MM.1S (cell line): Measurements from ENCODE around the gene FBXL17.

Experiments
- EZH2 ChIP-seq: fragments of 300-600 bp; sonication (generic); optimal IDR thresholded peaks from 2 replicates; pipeline ENCODE3; 2017; ENCODE audit warnings: low read depth, mild to moderate bottlenecking, antibody characterized with exemption, low read length, mixed read lengths
- TF ChIP-seq, protein P1 (sequence below): fragments of 300-600 bp; sonication (generic); IDR thresholded peaks from 2 replicates; pipeline ENCODE4 v1.5.1; 2016; ENCODE audit warnings: antibody characterized with exemption, low read length, mixed read lengths

DNA sequence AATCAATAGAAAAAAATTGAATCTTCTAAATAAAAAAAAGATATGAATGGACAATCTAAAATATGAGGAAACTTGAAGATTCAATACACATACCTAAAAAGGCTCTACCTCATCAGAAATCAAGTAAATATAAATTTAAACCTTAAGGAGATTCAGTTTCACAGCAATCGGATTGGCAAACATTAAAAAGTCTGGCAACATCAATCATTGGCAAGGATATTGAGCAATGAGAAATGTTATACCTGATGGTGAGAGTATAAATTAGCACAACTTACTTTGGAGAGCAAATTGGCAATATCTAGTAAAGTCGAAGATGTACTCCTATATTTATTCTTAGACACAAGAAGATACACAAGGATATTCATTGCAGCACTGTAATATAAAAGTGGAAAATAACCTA lies 436.8 kb downstream of the FBXL17 start:
- no peak for TF ChIP-seq EZH2
- TF ChIP-seq, protein P1, sequence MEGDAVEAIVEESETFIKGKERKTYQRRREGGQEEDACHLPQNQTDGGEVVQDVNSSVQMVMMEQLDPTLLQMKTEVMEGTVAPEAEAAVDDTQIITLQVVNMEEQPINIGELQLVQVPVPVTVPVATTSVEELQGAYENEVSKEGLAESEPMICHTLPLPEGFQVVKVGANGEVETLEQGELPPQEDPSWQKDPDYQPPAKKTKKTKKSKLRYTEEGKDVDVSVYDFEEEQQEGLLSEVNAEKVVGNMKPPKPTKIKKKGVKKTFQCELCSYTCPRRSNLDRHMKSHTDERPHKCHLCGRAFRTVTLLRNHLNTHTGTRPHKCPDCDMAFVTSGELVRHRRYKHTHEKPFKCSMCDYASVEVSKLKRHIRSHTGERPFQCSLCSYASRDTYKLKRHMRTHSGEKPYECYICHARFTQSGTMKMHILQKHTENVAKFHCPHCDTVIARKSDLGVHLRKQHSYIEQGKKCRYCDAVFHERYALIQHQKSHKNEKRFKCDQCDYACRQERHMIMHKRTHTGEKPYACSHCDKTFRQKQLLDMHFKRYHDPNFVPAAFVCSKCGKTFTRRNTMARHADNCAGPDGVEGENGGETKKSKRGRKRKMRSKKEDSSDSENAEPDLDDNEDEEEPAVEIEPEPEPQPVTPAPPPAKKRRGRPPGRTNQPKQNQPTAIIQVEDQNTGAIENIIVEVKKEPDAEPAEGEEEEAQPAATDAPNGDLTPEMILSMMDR = no peak
